Transverse colon (tissue), 4 donors: ENCODE results near the gene CTNND2. TPM values are rescaled to one million over a fixed set of nuclear protein-coding genes. Genes with fewer than 3 reads are reported as not detected.

Source experiments
- DNase-seq: peaks from one replicate; pipeline ENCODE4 v3.0.0-alpha.2; 2019
- H3K27ac ChIP-seq, 4 donors: fragments of 200-600 bp; sonication (generic); 2 replicates each; pipeline ENCODE4 v1.5.1; 2016 to 2018; ENCODE audit warnings: inconsistent platforms in 4 of 4
- H3K27me3 ChIP-seq: fragments of 200-600 bp; sonication (generic); 2 replicates; pipeline ENCODE4 v1.5.1; 2017; ENCODE audit warnings: inconsistent platforms
- H3K36me3 ChIP-seq, 4 donors: fragments of 200-600 bp; sonication (generic); 2 replicates each; pipeline ENCODE4 v1.5.1; 2017 to 2019; ENCODE audit warnings: inconsistent platforms in 4 of 4
- H3K4me1 ChIP-seq, 4 donors: fragments of 200-600 bp; sonication (generic); 2 replicates each; pipeline ENCODE4 v1.5.1; 2017 to 2020; ENCODE audit warnings: inconsistent platforms in 4 of 4
- H3K4me3 ChIP-seq, 4 donors: fragments of 200-600 bp; sonication (generic); 1 replicate in 1 of 4; 2 replicates in 3 of 4; pipeline versions ENCODE4 v1.5.1 to v1.6.1; 2017 to 2019; ENCODE audit warnings: inconsistent platforms in 4 of 4
- H3K9me3 ChIP-seq, 2 donors: fragments of 200-600 bp; sonication (generic); 2 replicates each; pipeline ENCODE4 v1.5.1; 2017 to 2019; ENCODE audit warnings: inconsistent platforms in 2 of 2
- EP300 ChIP-seq: sonication (generic); formaldehyde crosslinking; IDR thresholded peaks from one replicate; pipeline ENCODE4 v1.6.1; 2017; ENCODE audit warnings: antibody characterized with exemption, low read depth
- POLR2A ChIP-seq: fragments of 450-650 bp; IDR thresholded peaks from one replicate; pipeline ENCODE4 v1.6.1; 2016; ENCODE audit warnings: antibody characterized with exemption, mild to moderate bottlenecking, moderate library complexity
- POLR2AphosphoS5 ChIP-seq, 3 donors: sonication (generic); formaldehyde crosslinking; IDR thresholded peaks; one replicate each; pipeline ENCODE4 v1.6.1; 2016; ENCODE audit warnings: antibody characterized with exemption in 3 of 3
- WGBS, 2 donors: methylation state at CpG; one replicate each; pipeline ENCODE4 v1.1.5; 2018; ENCODE audit warnings: low coverage in 1 of 2; 5-methylcytosine and 5-hydroxymethylcytosine counted together
- in situ Hi-C, 4 donors: fragments of 200-750 bp; cut with MboI; loops; one replicate each; pipeline versions ENCODE4 v1.15.0 to v1.15.1; 2017; ENCODE audit warnings: low sequenced_read_pairs in 3 of 4, low pct_ligation_motif_present in 1 of 4, low pct_unique_long_range_greater_than_20kb in 1 of 4
- intact Hi-C: fragments of 100-400 bp; cut with DNase I; formaldehyde crosslinking; loops from one replicate; pipeline ENCODE4 v1.15.1; 2023; ENCODE audit warnings: low total_unique reads
- total RNA-seq, 4 donors: library from RNA; depleted of rRNA; stranded (reverse); fragments of >200 nt; gene quantifications; one replicate each; pipeline ENCODE4 v1.1.0, GENCODE V29; 2016
- TF ChIP-seq, protein P1 (sequence below), 5 experiments: fragments of 200-600 bp in 3 of 5; fragments of 450-650 bp in 2 of 5; sonication (generic) in 3 of 5; IDR thresholded peaks; 1 replicate in 2 of 5; 2 replicates in 3 of 5; pipeline ENCODE4 v1.5.1; 2016 to 2017; ENCODE audit warnings: antibody characterized with exemption in 5 of 5, inconsistent platforms in 3 of 5, mild to moderate bottlenecking in 2 of 5, moderate library complexity in 1 of 5

Gene CTNND2
- total RNA-seq, 4 donors from 2014 or later, result 1.9 to 2.1 TPM; not detected in 2

- H3K27ac ChIP-seq, result no peak overlapping the region
- H3K4me3 ChIP-seq, result no peak overlapping the region
- in situ Hi-C loops, result no loop called here
Measured at GRCh38 chr5:11894992-11895391, 9.3 kb downstream of the CTNND2 start.

GRCh38 chr5:11892832-11893231 is 11.4 kb downstream of the CTNND2 start:
- no peak for DNase-seq
- H3K36me3 ChIP-seq, result no peaks in the 10 kb centered on the region
- in situ Hi-C loops, result no loop called here
- TF ChIP-seq POLR2A (no peak), POLR2AphosphoS5 (IDR thresholded peaks at IDR 0.05) (no peak), EP300 (no peak)
- TF ChIP-seq, protein P1, sequence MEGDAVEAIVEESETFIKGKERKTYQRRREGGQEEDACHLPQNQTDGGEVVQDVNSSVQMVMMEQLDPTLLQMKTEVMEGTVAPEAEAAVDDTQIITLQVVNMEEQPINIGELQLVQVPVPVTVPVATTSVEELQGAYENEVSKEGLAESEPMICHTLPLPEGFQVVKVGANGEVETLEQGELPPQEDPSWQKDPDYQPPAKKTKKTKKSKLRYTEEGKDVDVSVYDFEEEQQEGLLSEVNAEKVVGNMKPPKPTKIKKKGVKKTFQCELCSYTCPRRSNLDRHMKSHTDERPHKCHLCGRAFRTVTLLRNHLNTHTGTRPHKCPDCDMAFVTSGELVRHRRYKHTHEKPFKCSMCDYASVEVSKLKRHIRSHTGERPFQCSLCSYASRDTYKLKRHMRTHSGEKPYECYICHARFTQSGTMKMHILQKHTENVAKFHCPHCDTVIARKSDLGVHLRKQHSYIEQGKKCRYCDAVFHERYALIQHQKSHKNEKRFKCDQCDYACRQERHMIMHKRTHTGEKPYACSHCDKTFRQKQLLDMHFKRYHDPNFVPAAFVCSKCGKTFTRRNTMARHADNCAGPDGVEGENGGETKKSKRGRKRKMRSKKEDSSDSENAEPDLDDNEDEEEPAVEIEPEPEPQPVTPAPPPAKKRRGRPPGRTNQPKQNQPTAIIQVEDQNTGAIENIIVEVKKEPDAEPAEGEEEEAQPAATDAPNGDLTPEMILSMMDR (IDR thresholded peaks at IDR 0.05), result no peak
- no peak overlapping the region for H3K27ac ChIP-seq
- H3K27me3 ChIP-seq, result no peaks in the 10 kb centered on the region
- H3K9me3 ChIP-seq, result no peaks in the 10 kb centered on the region
- H3K4me1 ChIP-seq, result no peaks in the 10 kb centered on the region
- WGBS, 2 donors, result 54 to 60% methylated on average over 6 of the region's 6 CpGs
- H3K4me3 ChIP-seq, result no peak overlapping the region
- intact Hi-C loops, result no loop called here

More at GRCh38 chr5:11894992-11895391, 9.3 kb downstream of the CTNND2 start:
- no peak for DNase-seq
- intact Hi-C loops, result no loop called here
- no peaks in the 10 kb centered on the region for H3K36me3 ChIP-seq
- WGBS, 2 donors, result 59 to 61% methylated on average over 4 to 5 of the region's 5 CpGs
- no peaks in the 10 kb centered on the region for H3K9me3 ChIP-seq
- TF ChIP-seq POLR2A, result no peak
- TF ChIP-seq, protein P1 (IDR thresholded peaks at IDR 0.05), result no peak
- no peak for TF ChIP-seq EP300
- TF ChIP-seq POLR2AphosphoS5 (IDR thresholded peaks at IDR 0.05), result no peak
- H3K27me3 ChIP-seq, result no peaks in the 10 kb centered on the region
- no peaks in the 10 kb centered on the region for H3K4me1 ChIP-seq

- Histone ChIP-seq H3K36me3 (no peaks in the 10 kb centered on the region), H3K4me1 (no peaks in the 10 kb centered on the region), H3K4me3 (no peak overlapping the region), H3K27me3 (no peaks in the 10 kb centered on the region), H3K9me3 (no peaks in the 10 kb centered on the region), H3K27ac (no peak overlapping the region)
- intact Hi-C loops, result no loop called here
- in situ Hi-C loops, result no loop called here
- WGBS, 2 donors, result 57 to 67% methylated on average over 3 of the region's 3 CpGs
- no peak for DNase-seq
- TF ChIP-seq POLR2A (no peak), EP300 (no peak), POLR2AphosphoS5 (IDR thresholded peaks at IDR 0.05) (no peak)
- TF ChIP-seq, protein P1 (IDR thresholded peaks at IDR 0.05), result no peak
Measured at GRCh38 chr5:11890777-11891176, 13.5 kb downstream of the CTNND2 start.

DNA sequence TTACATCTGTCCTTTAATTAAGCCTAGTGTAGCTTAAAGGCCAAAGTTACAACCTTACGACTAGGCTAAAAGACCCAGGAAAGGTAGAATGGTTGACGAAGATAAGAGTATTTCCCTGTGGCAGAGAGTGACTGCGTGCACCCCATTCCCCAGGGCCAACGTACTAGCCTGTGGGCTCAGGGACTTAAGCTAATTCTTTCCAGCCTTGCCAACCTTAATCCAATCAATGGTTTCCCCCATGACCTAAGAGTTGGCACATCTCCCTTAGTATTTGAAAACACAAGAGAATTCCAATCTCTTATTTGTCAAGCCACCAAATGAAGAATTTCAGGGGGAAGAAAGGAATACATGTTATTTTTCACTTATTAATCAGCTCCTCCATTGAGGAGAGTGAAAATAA is 16.0 kb downstream of the CTNND2 start:
- in situ Hi-C loops (no loop called here), intact Hi-C loops (no loop called here)
- TF ChIP-seq, protein P1 (IDR thresholded peaks at IDR 0.05), result no peak
- TF ChIP-seq EP300, result no peak
- TF ChIP-seq POLR2AphosphoS5 (IDR thresholded peaks at IDR 0.05), result no peak
- TF ChIP-seq POLR2A, result no peak
- WGBS, 2 donors, result 79 to 80% methylated on average over 4 of the region's 4 CpGs
- no peaks in the 10 kb centered on the region for H3K4me1 ChIP-seq
- H3K9me3 ChIP-seq, result no peaks in the 10 kb centered on the region
- no peak overlapping the region for H3K4me3 ChIP-seq
- no peak overlapping the region for H3K27ac ChIP-seq
- no peak for DNase-seq
- H3K36me3 ChIP-seq, result no peaks in the 10 kb centered on the region
- H3K27me3 ChIP-seq, result no peaks in the 10 kb centered on the region
